HepG2 (cell line): ENCODE data around the gene RIPK3. TPM values are rescaled to one million over a fixed set of nuclear protein-coding genes. Genes with fewer than 3 reads are reported as not detected.

Experiments
- ARID2 ChIP-seq: sonication (generic); formaldehyde crosslinking; IDR thresholded peaks from 2 replicates; pipeline ENCODE4 v1.8.1; 2022; ENCODE audit warnings: mild to moderate bottlenecking, missing genetic modification reagents, borderline replicate concordance
- CHD4 ChIP-seq: fragments of 200-600 bp; sonication (generic); IDR thresholded peaks from 2 replicates; pipeline ENCODE4 v1.7.0; 2017; ENCODE audit warnings: mild to moderate bottlenecking, low read length, borderline replicate concordance
- DPF2 ChIP-seq: sonication (generic); formaldehyde crosslinking; IDR thresholded peaks from 2 replicates; pipeline ENCODE4 v1.4.0; 2020; ENCODE audit warnings: mild to moderate bottlenecking, low read depth, missing genetic modification reagents, borderline replicate concordance
- MBD4 ChIP-seq: IDR thresholded peaks from 2 replicates; pipeline ENCODE4 v1.6.1; 2012; ENCODE audit warnings: low read length, inconsistent platforms, borderline replicate concordance
- NFATC3 ChIP-seq: sonication (generic); formaldehyde crosslinking; IDR thresholded peaks from 2 replicates; pipeline ENCODE4 v1.5.1; 2020; ENCODE audit warnings: mild to moderate bottlenecking, missing genetic modification reagents
- NR2C2 ChIP-seq: sonication (generic); formaldehyde crosslinking; IDR thresholded peaks from 2 replicates; pipeline ENCODE4 v1.4.0; 2020; ENCODE audit warnings: missing genetic modification reagents, mild to moderate bottlenecking, moderate library complexity, borderline replicate concordance
- PHF5A ChIP-seq: IDR thresholded peaks from one replicate; pipeline ENCODE4 v1.6.1; 2018; ENCODE audit warnings: low read depth, missing genetic modification reagents; ENCODE audit not compliant: unreplicated experiment
- RBFOX2 ChIP-seq: fragments of 200-400 bp; formaldehyde crosslinking; IDR thresholded peaks from 2 replicates; pipeline ENCODE4 v1.6.1; 2017; ENCODE audit warnings: low read depth, mild to moderate bottlenecking, low read length
- WIZ ChIP-seq: sonication (generic); formaldehyde crosslinking; IDR thresholded peaks from 2 replicates; pipeline ENCODE4 v1.5.1; 2020; ENCODE audit warnings: mild to moderate bottlenecking, missing genetic modification reagents
- XRCC5 ChIP-seq: fragments of 200-400 bp; formaldehyde crosslinking; optimal IDR thresholded peaks from 2 replicates; pipeline ENCODE3; 2017; ENCODE audit warnings: mild to moderate bottlenecking, low read length
- ZNF839 ChIP-seq: sonication (generic); formaldehyde crosslinking; IDR thresholded peaks from 2 replicates; pipeline ENCODE4 v1.4.0; 2020; ENCODE audit warnings: missing genetic modification reagents, mild to moderate bottlenecking, borderline replicate concordance
- ZXDC ChIP-seq: sonication (generic); formaldehyde crosslinking; IDR thresholded peaks from 2 replicates; pipeline ENCODE4 v1.5.0; 2020; ENCODE audit warnings: mild to moderate bottlenecking, missing genetic modification reagents
- polyA plus RNA-seq, 8 experiments: library from polyadenylated mRNA; depleted of rRNA in 3 of 8; stranded (reverse) in 7 of 8; unstranded in 1 of 8; fragments of >200 nt; fragmentation: Illumina TruSeq in 4 of 8; extraction: Trizol in 4 of 8; gene quantifications; 2 replicates each; pipeline versions ENCODE4 v1.2.1 to v1.2.3, GENCODE V29; 2011 to 2016; ENCODE audit warnings: low read depth in 4 of 8, missing spikeins in 1 of 8, mixed read lengths in 1 of 8; ENCODE audit not compliant: insufficient read depth in 1 of 8
- total RNA-seq, 5 experiments: library from RNA; depleted of rRNA; stranded (reverse); fragments of >200 nt; fragmentation: Illumina TruSeq; extraction: Trizol; gene quantifications; 2 replicates each; pipeline ENCODE4 v1.2.3, GENCODE V29; 2016; ENCODE audit warnings: low read depth in 1 of 5
- TF ChIP-seq, protein P1 (sequence below): sonication (generic); formaldehyde crosslinking; IDR thresholded peaks from 2 replicates; pipeline ENCODE4 v1.5.1; 2020; ENCODE audit warnings: mild to moderate bottlenecking, missing genetic modification reagents
- TF ChIP-seq, protein P2 (sequence below): IDR thresholded peaks from 2 replicates; pipeline ENCODE4 v1.6.1; 2016; ENCODE audit warnings: low read depth, missing genetic modification reagents, missing compliant biosample characterization
- TF ChIP-seq, protein P3 (sequence below): sonication (generic); formaldehyde crosslinking; conservative IDR thresholded peaks from 2 replicates; pipeline ENCODE4 v1.4.0; 2020; ENCODE audit warnings: missing genetic modification reagents

The RIPK3 gene
- total and polyA plus RNA-seq, 2 of the 13 experiments (the other 11 are each of a cell fraction or from before 2014, with no cell fraction given), result not detected

DNA sequence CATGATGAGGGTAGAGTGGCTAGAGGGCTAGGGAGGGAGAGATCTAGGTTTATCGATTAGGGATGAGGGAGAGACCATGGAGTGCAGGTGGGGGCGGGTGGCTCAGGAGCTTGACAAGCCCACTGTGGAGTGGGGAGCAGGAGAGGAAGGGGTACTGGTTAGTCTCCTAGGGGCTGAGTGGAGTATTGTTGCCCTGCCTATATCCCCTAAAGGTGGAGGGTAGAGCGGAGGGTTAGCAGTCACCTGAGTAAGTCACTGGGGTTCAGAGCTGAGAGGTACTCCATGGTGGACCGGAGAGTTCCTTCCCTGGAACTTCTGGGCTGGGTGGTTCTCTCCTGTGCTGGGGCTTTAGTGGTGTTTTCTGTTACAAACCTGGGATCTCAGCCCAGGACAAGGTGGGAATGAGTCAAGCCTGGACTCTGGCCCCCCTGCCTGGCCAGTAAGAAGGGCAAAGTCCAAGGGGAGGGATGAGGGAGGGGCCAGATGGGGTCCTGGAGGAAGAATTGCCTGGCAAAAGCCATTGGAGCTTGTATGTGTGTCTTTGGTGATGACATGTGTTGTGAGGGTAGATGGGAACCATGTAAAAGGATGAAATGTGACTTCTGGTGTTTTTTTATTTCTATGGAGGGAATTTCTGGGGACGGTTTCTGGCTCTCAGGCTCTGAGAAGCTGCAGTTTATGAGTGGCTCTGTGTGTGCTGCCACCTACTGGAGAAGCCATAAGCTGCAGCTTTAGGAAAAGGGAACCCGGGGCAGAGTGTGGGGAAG, 32.0 kb downstream of the RIPK3 start, which contains the start of gene CIDEB (continued):
- TF ChIP-seq ARID2 (0 out of 2 replicates have a peak, but pooled peaks have one; percentile 44), WIZ (CRISPR knock-in tag) (no peak), XRCC5 (peak; percentile 99), PHF5A (peak; percentile 100), RBFOX2 (peak; percentile 65), ZNF839 (CRISPR knock-in tag) (peak; percentile 87; the same call in 1 of the 2 replicates), NR2C2 (CRISPR knock-in tag) (peak; percentile 75), NFATC3 (CRISPR knock-in tag) (0 out of 2 replicates have a peak, but pooled peaks have one; percentile 3), DPF2 (CRISPR knock-in tag) (peak; percentile 100), MBD4 (no peak), ZXDC (CRISPR knock-in tag) (no peak), CHD4 (peak; percentile 90; the same call in 1 of the 2 replicates)
- TF ChIP-seq, protein P1, sequence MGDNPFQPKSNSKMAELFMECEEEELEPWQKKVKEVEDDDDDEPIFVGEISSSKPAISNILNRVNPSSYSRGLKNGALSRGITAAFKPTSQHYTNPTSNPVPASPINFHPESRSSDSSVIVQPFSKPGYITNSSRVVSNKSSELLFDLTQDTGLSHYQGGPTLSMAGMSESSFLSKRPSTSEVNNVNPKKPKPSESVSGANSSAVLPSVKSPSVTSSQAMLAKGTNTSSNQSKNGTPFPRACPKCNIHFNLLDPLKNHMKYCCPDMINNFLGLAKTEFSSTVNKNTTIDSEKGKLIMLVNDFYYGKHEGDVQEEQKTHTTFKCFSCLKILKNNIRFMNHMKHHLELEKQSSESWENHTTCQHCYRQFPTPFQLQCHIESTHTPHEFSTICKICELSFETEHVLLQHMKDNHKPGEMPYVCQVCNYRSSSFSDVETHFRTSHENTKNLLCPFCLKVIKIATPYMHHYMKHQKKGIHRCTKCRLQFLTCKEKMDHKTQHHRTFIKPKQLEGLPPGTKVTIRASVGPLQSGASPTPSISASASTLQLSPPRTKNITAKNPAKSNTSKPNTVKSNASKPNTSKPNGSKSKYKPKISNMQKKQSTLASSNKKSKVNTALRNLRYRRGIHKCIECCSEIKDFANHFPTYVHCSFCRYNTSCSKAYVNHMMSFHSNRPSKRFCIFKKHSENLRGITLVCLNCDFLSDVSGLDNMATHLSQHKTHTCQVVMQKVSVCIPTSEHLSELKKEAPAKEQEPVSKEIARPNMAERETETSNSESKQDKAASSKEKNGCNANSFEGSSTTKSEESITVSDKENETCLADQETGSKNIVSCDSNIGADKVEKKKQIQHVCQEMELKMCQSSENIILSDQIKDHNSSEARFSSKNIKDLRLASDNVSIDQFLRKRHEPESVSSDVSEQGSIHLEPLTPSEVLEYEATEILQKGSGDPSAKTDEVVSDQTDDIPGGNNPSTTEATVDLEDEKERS (CRISPR knock-in tag), result peak; percentile 56
- TF ChIP-seq, protein P2, sequence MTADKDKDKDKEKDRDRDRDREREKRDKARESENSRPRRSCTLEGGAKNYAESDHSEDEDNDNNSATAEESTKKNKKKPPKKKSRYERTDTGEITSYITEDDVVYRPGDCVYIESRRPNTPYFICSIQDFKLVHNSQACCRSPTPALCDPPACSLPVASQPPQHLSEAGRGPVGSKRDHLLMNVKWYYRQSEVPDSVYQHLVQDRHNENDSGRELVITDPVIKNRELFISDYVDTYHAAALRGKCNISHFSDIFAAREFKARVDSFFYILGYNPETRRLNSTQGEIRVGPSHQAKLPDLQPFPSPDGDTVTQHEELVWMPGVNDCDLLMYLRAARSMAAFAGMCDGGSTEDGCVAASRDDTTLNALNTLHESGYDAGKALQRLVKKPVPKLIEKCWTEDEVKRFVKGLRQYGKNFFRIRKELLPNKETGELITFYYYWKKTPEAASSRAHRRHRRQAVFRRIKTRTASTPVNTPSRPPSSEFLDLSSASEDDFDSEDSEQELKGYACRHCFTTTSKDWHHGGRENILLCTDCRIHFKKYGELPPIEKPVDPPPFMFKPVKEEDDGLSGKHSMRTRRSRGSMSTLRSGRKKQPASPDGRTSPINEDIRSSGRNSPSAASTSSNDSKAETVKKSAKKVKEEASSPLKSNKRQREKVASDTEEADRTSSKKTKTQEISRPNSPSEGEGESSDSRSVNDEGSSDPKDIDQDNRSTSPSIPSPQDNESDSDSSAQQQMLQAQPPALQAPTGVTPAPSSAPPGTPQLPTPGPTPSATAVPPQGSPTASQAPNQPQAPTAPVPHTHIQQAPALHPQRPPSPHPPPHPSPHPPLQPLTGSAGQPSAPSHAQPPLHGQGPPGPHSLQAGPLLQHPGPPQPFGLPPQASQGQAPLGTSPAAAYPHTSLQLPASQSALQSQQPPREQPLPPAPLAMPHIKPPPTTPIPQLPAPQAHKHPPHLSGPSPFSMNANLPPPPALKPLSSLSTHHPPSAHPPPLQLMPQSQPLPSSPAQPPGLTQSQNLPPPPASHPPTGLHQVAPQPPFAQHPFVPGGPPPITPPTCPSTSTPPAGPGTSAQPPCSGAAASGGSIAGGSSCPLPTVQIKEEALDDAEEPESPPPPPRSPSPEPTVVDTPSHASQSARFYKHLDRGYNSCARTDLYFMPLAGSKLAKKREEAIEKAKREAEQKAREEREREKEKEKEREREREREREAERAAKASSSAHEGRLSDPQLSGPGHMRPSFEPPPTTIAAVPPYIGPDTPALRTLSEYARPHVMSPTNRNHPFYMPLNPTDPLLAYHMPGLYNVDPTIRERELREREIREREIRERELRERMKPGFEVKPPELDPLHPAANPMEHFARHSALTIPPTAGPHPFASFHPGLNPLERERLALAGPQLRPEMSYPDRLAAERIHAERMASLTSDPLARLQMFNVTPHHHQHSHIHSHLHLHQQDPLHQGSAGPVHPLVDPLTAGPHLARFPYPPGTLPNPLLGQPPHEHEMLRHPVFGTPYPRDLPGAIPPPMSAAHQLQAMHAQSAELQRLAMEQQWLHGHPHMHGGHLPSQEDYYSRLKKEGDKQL (CRISPR knock-in tag), result peak; percentile 72; the same call in 1 of the 2 replicates
- TF ChIP-seq, protein P3, sequence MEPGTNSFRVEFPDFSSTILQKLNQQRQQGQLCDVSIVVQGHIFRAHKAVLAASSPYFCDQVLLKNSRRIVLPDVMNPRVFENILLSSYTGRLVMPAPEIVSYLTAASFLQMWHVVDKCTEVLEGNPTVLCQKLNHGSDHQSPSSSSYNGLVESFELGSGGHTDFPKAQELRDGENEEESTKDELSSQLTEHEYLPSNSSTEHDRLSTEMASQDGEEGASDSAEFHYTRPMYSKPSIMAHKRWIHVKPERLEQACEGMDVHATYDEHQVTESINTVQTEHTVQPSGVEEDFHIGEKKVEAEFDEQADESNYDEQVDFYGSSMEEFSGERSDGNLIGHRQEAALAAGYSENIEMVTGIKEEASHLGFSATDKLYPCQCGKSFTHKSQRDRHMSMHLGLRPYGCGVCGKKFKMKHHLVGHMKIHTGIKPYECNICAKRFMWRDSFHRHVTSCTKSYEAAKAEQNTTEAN (CRISPR knock-in tag), result peak; percentile 72; the same call in 1 of the 2 replicates
